Left lung (tissue), 10 donors: Measurements from ENCODE around the gene POLA1. TPM values are rescaled to one million over a fixed set of nuclear protein-coding genes. Genes with fewer than 3 reads are reported as not detected.

Experiments used
- ATAC-seq: fragments of 200-7000 bp; cut with Tn5 transposase; one replicate; pipeline ENCODE4 v1.9.1; 2020; ENCODE audit warnings: moderate library complexity
- DNase-seq, 4 donors: peaks; one replicate each; pipeline ENCODE4 v3.0.0-alpha.2; 2013 to 2020
- H3K27ac ChIP-seq, 2 donors: fragments of 200-600 bp; sonication (generic) in 1 of 2; one replicate each; pipeline versions ENCODE4 v1.5.0 to v1.8.0; 2020 to 2021
- H3K27me3 ChIP-seq, 2 donors: fragments of 200-600 bp; sonication (generic) in 1 of 2; one replicate each; pipeline versions ENCODE4 v1.5.0 to v1.8.0; 2020 to 2021
- H3K36me3 ChIP-seq, 2 donors: fragments of 200-600 bp; sonication (generic) in 1 of 2; one replicate each; pipeline versions ENCODE4 v1.5.0 to v1.8.0; 2020 to 2021
- H3K4me1 ChIP-seq, 2 donors: fragments of 200-600 bp; one replicate each; pipeline ENCODE4 v1.8.0; 2021
- H3K4me3 ChIP-seq, 2 donors: fragments of 200-600 bp; sonication (generic) in 1 of 2; one replicate each; pipeline versions ENCODE4 v1.5.0 to v1.8.0; 2020 to 2021; ENCODE audit warnings: mild to moderate bottlenecking in 1 of 2
- H3K9me3 ChIP-seq, 2 donors: fragments of 200-600 bp; sonication (generic) in 1 of 2; one replicate each; pipeline versions ENCODE4 v1.5.0 to v1.8.0; 2020 to 2021
- intact Hi-C, 2 donors: fragments of 100-400 bp; cut with DNase I; formaldehyde crosslinking; loops; one replicate each; pipeline versions ENCODE4 v1.11.2 to v1.14.2; 2022
- polyA plus RNA-seq, 6 donors: library from polyadenylated mRNA; unstranded; fragments of 120-200 nt; gene quantifications; one replicate each; pipeline ENCODE4 v1.2.1, GENCODE V29; 2013; ENCODE audit not compliant: insufficient read length in 6 of 6
- total RNA-seq, 2 donors: library from RNA; stranded (reverse); fragmentation: NEBNext Ultra II Directional; extraction: Animal tissue kit (Norgen Biotek cat#: 25700); gene quantifications; one replicate each; pipeline ENCODE4 v1.2.1, GENCODE V29; 2021
- TF ChIP-seq, protein P1 (sequence below), 2 donors: fragments of 200-600 bp; sonication (generic) in 1 of 2; IDR thresholded peaks; one replicate each; pipeline versions ENCODE4 v1.5.0 to v1.8.0; 2021; ENCODE audit warnings: antibody characterized with exemption in 2 of 2
- donor health status: DM: no; HTN: yes; CAD: no.
- donor health status: DM: no; HTN: no; CAD: no.

The POLA1 gene
- total and polyA plus RNA-seq, 8 donors, result 11.0 to 19.6 (median 15.8) TPM

DNA sequence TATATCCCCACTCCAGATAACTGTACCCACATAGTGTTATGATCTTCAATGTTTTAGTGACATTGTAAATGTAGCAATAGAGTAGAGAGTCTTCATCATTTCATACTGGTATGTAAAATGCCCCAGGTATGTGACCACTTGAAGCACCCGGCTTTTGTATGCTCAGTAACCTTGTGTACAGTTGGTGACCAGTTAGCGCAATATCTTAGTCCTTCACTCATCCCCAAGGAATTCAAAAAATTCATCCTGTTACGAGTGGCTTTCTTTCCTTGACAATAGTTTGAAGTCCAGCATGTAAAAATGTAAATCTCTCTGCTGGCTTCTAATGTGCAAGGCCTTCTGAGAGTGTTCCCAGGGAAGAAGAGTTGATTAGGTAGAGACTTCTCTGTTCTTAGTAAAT is 176.4 kb downstream of the POLA1 start:
- Histone ChIP-seq H3K4me1 (no peaks in the 10 kb centered on the region), H3K9me3 (no peaks in the 10 kb centered on the region), H3K36me3 (no peaks in the 10 kb centered on the region), H3K27ac (no peak overlapping the region), H3K27me3 (peaks cover 0 to 6% of the 10 kb centered on the region in 2 donors), H3K4me3 (no peak overlapping the region)
- intact Hi-C loops, result no loop called here
- DNase-seq, result no peak
- ATAC-seq, result peak; percentile 82
- TF ChIP-seq, protein P1, sequence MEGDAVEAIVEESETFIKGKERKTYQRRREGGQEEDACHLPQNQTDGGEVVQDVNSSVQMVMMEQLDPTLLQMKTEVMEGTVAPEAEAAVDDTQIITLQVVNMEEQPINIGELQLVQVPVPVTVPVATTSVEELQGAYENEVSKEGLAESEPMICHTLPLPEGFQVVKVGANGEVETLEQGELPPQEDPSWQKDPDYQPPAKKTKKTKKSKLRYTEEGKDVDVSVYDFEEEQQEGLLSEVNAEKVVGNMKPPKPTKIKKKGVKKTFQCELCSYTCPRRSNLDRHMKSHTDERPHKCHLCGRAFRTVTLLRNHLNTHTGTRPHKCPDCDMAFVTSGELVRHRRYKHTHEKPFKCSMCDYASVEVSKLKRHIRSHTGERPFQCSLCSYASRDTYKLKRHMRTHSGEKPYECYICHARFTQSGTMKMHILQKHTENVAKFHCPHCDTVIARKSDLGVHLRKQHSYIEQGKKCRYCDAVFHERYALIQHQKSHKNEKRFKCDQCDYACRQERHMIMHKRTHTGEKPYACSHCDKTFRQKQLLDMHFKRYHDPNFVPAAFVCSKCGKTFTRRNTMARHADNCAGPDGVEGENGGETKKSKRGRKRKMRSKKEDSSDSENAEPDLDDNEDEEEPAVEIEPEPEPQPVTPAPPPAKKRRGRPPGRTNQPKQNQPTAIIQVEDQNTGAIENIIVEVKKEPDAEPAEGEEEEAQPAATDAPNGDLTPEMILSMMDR (IDR thresholded peaks at IDR 0.05), result no peak

DNA sequence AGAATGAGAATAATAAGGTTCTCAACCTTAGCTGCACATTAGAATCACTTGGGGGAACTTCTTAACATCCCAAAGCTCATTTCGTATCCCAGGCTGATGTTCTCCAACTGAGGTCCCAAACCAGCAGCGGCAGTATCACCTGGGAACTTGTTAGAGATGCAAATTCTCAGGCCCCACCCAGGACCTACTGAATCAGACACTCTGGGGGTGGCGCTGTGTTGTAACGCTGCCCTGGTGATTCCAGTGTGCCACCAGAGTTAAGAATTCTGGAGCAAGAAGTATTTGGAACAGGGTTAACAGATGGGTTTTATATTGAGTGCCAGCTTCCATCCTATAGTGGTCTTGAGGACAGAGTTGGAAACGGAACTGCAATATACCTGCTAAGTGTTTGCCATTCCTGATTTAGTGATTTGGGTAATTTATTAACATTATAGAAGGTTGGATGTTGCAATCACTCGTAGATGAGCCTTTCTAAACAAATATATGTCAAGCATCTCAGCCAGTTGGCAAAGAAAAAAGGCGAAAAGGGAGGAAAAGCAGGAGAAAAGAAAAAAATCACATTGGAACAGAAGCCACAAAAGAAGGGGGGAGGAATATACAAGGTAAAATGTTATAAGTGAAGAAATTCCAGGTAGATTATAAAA is 181.0 kb downstream of the POLA1 start:
- Histone ChIP-seq H3K4me1 (no peaks in the 10 kb centered on the region), H3K4me3 (no peak overlapping the region), H3K36me3 (no peaks in the 10 kb centered on the region), H3K27me3 (peaks cover 0 to 6% of the 10 kb centered on the region in 2 donors), H3K9me3 (no peaks in the 10 kb centered on the region), H3K27ac (no peak overlapping the region)
- no peak for DNase-seq
- TF ChIP-seq, protein P1 (IDR thresholded peaks at IDR 0.05), result no peak
- peak; percentile 44 for ATAC-seq
- intact Hi-C loops, result no loop called here

DNA sequence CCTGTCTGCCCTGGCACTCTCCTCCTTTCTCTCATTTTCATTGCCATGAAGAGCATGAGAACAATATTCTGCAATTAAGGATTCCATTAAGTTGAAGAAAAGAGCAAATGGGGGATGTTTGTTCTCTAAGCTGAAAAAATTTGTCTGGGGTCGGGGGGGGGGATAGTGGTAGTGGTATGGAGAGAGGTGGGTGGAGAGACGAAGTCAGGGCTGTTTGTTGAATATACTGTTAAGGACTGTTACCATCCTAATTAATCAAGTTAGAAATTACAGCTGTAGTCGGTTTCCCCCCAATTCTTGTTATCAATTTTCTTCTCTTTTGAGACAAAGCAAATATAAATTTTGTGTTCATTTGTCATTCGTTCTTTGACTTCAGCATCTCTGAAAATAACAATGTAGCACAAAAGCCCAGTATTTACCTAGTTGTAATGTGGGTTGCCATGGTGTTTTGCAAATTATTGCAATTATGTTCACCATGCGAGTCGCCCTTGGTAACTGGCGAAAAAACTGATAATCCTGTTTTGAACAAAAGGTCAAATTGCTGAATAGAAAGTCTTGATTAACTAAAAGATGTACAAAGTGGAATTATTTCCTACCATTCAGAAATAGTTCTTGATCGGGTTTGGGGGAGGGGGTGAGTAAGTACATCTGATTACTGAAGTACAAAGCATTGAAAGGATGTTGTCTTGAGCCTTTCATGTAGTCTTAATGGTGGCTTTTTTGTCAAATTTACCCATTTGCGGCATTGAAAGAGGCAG is 183.0 kb downstream of the POLA1 start:
- H3K9me3 ChIP-seq, result no peaks in the 10 kb centered on the region
- TF ChIP-seq, protein P1 (IDR thresholded peaks at IDR 0.05), result no peak
- ATAC-seq, result no peak
- H3K4me1 ChIP-seq, result no peaks in the 10 kb centered on the region
- no peak overlapping the region for H3K4me3 ChIP-seq
- intact Hi-C loops, result no loop called here
- DNase-seq, result no peak
- H3K36me3 ChIP-seq, result no peaks in the 10 kb centered on the region
- no peaks in the 10 kb centered on the region for H3K27me3 ChIP-seq
- no peak overlapping the region for H3K27ac ChIP-seq

DNA sequence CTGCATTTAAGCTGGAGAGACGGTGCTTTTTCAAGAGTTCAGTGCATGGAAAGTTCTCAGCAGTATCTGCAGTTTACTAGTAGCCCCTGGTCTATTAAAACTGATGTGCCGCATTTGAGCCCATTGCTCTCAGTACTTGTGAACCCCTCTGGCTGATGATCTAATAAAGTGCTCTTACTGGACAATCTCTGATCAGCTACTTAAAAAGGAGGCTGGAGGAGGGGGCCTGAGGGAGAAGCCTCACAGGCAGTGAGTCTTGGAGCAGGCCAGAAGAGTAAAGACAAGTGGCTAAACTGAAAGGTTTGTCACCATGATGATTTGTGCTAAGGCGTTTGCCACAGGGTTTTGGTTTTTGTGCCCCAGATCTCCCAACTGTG is 183.6 kb downstream of the POLA1 start:
- Histone ChIP-seq H3K27ac (no peak overlapping the region), H3K36me3 (no peaks in the 10 kb centered on the region), H3K27me3 (no peaks in the 10 kb centered on the region), H3K4me1 (no peaks in the 10 kb centered on the region), H3K4me3 (no peak overlapping the region), H3K9me3 (no peaks in the 10 kb centered on the region)
- TF ChIP-seq, protein P1 (IDR thresholded peaks at IDR 0.05), result no peak
- DNase-seq (no peak), ATAC-seq (peak; percentile 31)
- intact Hi-C loops, result no loop called here

DNA sequence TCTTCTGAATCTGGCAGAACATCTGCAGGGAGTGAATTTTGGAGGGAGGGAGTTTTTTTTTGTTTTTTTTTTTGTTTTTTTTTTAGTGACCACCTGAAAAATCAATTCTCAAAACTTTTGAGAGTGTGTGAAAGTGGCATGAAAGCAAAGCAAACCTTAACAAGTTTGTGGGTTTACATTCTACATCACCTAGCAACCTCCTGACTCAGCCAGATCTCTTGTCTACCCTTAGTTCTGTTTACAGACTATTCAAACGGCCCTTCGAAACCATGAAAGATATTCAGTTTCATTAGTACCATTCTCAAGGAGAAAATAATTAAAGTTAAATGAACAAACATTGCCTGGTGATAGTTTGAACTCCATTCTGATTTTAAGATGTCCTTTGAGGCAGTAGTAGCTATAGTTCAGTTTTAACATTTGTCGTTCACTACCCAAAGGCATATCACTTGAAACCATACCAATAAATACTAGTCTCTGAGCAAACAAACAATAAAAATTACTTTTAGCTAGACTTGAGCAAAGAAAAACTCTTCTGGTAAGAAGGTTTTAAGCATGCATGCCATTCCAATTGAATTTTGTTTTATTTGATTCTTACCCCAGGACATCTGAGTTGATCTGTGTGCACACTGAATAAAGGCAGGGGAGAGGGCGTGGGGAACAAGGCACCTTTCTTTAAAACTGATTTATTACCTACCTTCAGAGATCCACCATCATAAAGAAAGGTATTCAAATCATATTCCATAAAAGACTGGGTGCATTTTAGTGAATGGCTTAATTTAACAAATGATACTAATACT is 184.3 kb downstream of the POLA1 start:
- Histone ChIP-seq H3K27me3 (no peaks in the 10 kb centered on the region), H3K27ac (no peak overlapping the region), H3K4me3 (no peak overlapping the region), H3K9me3 (no peaks in the 10 kb centered on the region), H3K4me1 (no peaks in the 10 kb centered on the region), H3K36me3 (no peaks in the 10 kb centered on the region)
- DNase-seq (peak in 1 of 4 donors; percentile 30), ATAC-seq (peak; percentile 92)
- TF ChIP-seq, protein P1 (IDR thresholded peaks at IDR 0.05), result no peak
- intact Hi-C loops, result no loop called here
